IMR-90 (cell line): ENCODE results near the gene VPS41. TPM values are rescaled to one million over a fixed set of nuclear protein-coding genes. Genes with fewer than 3 reads are reported as not detected.

Experiments used
- ATAC-seq: fragments of 200-7000 bp; cut with Tn5 transposase; 2 replicates; pipeline ENCODE4 v1.9.1; 2020; ENCODE audit warnings: low read depth, mild to moderate bottlenecking, moderate library complexity
- BruUV-seq: library from RNA; stranded (reverse); fragments of 400-500 nt; replicated peaks from 2 replicates; lab custom pipeline; 2021; lab: Mats Ljungman, UMichigan
- CTCF ChIA-PET: fragments of 300-600 bp; formaldehyde crosslinking; extraction: SDS; loops from one replicate; lab custom pipeline; 2021; ENCODE audit warnings: antibody characterized with exemption; lab: Yijun Ruan, JAX
- POLR2A ChIA-PET: fragments of 300-600 bp; sonication (Branson Sonifier 250); formaldehyde crosslinking; loops from one replicate; lab custom pipeline; 2022; ENCODE audit warnings: antibody characterized with exemption; ENCODE audit not compliant: unreplicated experiment; lab: Charles Lee
- DNase-seq: peaks from one replicate; pipeline ENCODE4 v3.0.0; 2013
- H2AFZ ChIP-seq: replicated peaks from 2 replicates; pipeline ENCODE3; 2013; ENCODE audit warnings: low read length, mild to moderate bottlenecking; ENCODE audit not compliant: poor library complexity
- H2AK5ac ChIP-seq: 2 replicates; pipeline ENCODE4 v1.6.1; 2013; ENCODE audit warnings: low read depth, low read length, inconsistent platforms
- H2AK9ac ChIP-seq: replicated peaks from 2 replicates; pipeline ENCODE3; 2013; ENCODE audit warnings: mild to moderate bottlenecking, low read depth, low read length, moderate library complexity; ENCODE audit not compliant: poor library complexity
- H2BK120ac ChIP-seq: 2 replicates; pipeline ENCODE4 v1.6.1; 2013; ENCODE audit warnings: low read depth, low read length, inconsistent platforms
- H2BK15ac ChIP-seq: 3 replicates; pipeline ENCODE4 v1.6.1; 2013; ENCODE audit warnings: low read depth, low read length, inconsistent platforms
- H2BK20ac ChIP-seq: 2 replicates; pipeline ENCODE4 v1.6.1; 2013; ENCODE audit warnings: low read depth, mild to moderate bottlenecking, inconsistent platforms, low read length, moderate library complexity
- H2BK5ac ChIP-seq: 2 replicates; pipeline ENCODE4 v1.6.1; 2013; ENCODE audit warnings: mild to moderate bottlenecking, low read depth, low read length, inconsistent platforms; ENCODE audit not compliant: poor library complexity, severe bottlenecking
- H3K14ac ChIP-seq: replicated peaks from 2 replicates; pipeline ENCODE4 v1.6.1; 2013; ENCODE audit warnings: low read depth, low read length, inconsistent platforms
- H3K18ac ChIP-seq: 2 replicates; pipeline ENCODE4 v1.6.1; 2013; ENCODE audit warnings: low read depth, low read length, control low read depth
- H3K23ac ChIP-seq: 2 replicates; pipeline ENCODE4 v1.6.1; 2013; ENCODE audit warnings: low read depth, low read length, inconsistent platforms
- H3K27ac ChIP-seq: 2 replicates; pipeline ENCODE4 v1.5.1; 2013; ENCODE audit warnings: mild to moderate bottlenecking, control low read depth, low read length; ENCODE audit not compliant: insufficient read depth
- H3K27me3 ChIP-seq: 2 replicates; pipeline ENCODE4 v1.6.1; 2013; ENCODE audit warnings: low read length; ENCODE audit not compliant: control insufficient read depth, insufficient read depth
- H3K36me3 ChIP-seq: 2 replicates; pipeline ENCODE4 v1.6.1; 2013; ENCODE audit warnings: low read length, mixed read lengths; ENCODE audit not compliant: control insufficient read depth, insufficient read depth
- H3K4ac ChIP-seq: 2 replicates; pipeline ENCODE4 v1.6.1; 2013; ENCODE audit warnings: low read depth, low read length, inconsistent platforms
- H3K4me1 ChIP-seq: 2 replicates; pipeline ENCODE4 v1.6.1; 2013; ENCODE audit warnings: low read length, mixed read lengths; ENCODE audit not compliant: control insufficient read depth, insufficient read depth
- H3K4me2 ChIP-seq: 2 replicates; pipeline ENCODE4 v1.6.1; 2013; ENCODE audit warnings: low read depth, mild to moderate bottlenecking, control low read depth, low read length, moderate library complexity
- H3K4me3 ChIP-seq: 2 replicates; pipeline ENCODE4 v1.5.1; 2013; ENCODE audit warnings: low read depth, mild to moderate bottlenecking, control low read depth, low read length, moderate library complexity; ENCODE audit not compliant: insufficient read depth
- H3K56ac ChIP-seq: 2 replicates; pipeline ENCODE4 v1.6.1; 2013; ENCODE audit warnings: low read length, inconsistent platforms; ENCODE audit not compliant: insufficient read depth; ENCODE audit errors: extremely low read depth
- H3K79me1 ChIP-seq, 2 experiments: 2 replicates each; pipeline ENCODE4 v1.6.1; 2013; ENCODE audit warnings: low read length in 2 of 2, inconsistent platforms in 1 of 2, low read depth in 1 of 2
- H3K9ac ChIP-seq: 2 replicates; pipeline ENCODE4 v1.6.1; 2013; ENCODE audit warnings: low read depth, low read length, control low read depth
- H3K9me1 ChIP-seq: 2 replicates; pipeline ENCODE4 v1.6.1; 2013; ENCODE audit warnings: low read length, inconsistent platforms; ENCODE audit not compliant: insufficient read depth
- H3K9me3 ChIP-seq: 2 replicates; pipeline ENCODE4 v1.6.1; 2013; ENCODE audit warnings: low read length; ENCODE audit not compliant: control insufficient read depth, insufficient read depth
- H4K20me1 ChIP-seq: 2 replicates; pipeline ENCODE4 v1.6.1; 2013; ENCODE audit warnings: low read length, inconsistent platforms; ENCODE audit not compliant: insufficient read depth
- H4K5ac ChIP-seq: 2 replicates; pipeline ENCODE4 v1.6.1; 2013; ENCODE audit warnings: mild to moderate bottlenecking, low read depth, low read length, control low read depth
- H4K8ac ChIP-seq, 2 experiments: 2 replicates each; pipeline ENCODE4 v1.6.1; 2013; ENCODE audit warnings: low read depth in 2 of 2, low read length in 2 of 2, control low read depth in 1 of 2, inconsistent platforms in 1 of 2
- H4K91ac ChIP-seq: 2 replicates; pipeline ENCODE4 v1.6.1; 2013; ENCODE audit warnings: low read depth, low read length, inconsistent platforms; ENCODE audit not compliant: insufficient read depth
- CEBPB ChIP-seq: IDR thresholded peaks from 2 replicates; pipeline ENCODE4 v1.6.1; 2012; ENCODE audit warnings: low read depth, low read length, improper control_type of control experiment
- MAFK ChIP-seq: IDR thresholded peaks from 2 replicates; pipeline ENCODE4 v1.6.1; 2012; ENCODE audit warnings: low read depth, low read length, improper control_type of control experiment
- MAZ ChIP-seq: IDR thresholded peaks from 2 replicates; pipeline ENCODE4 v1.6.1; 2012; ENCODE audit warnings: low read depth, mild to moderate bottlenecking, low read length, improper control_type of control experiment, moderate library complexity, borderline replicate concordance
- MXI1 ChIP-seq: IDR thresholded peaks from 2 replicates; pipeline ENCODE4 v1.6.1; 2012; ENCODE audit warnings: low read depth, mild to moderate bottlenecking, low read length, moderate library complexity, borderline replicate concordance
- NFE2L2 ChIP-seq: fragments of 150-350 bp; IDR thresholded peaks from 2 replicates; pipeline ENCODE4 v1.6.1; 2016; ENCODE audit warnings: low read depth, mild to moderate bottlenecking, low read length
- WGBS, 2 experiments: methylation state at CpG; one replicate each; pipeline versions ENCODE4 v1.1.5 to v1.1.7; 2013; ENCODE audit warnings: missing lambda C conversion rate in 2 of 2; ENCODE audit not compliant: insufficient read length in 1 of 2; ENCODE audit errors: extremely low coverage in 2 of 2; 5-methylcytosine and 5-hydroxymethylcytosine counted together
- dilution Hi-C: fragments of 300-500 bp; cut with HindIII; formaldehyde crosslinking; loops from one replicate; pipeline ENCODE4 v1.14.3; 2018; ENCODE audit warnings: low sequenced_read_pairs; ENCODE audit not compliant: unreplicated experiment
- in situ Hi-C: fragments of 300-500 bp; cut with MboI; formaldehyde crosslinking; loops from 3 replicates; pipeline ENCODE4 v1.14.3; 2019; ENCODE audit warnings: low sequenced_read_pairs, inconsistent platforms, mixed read lengths
- intact Hi-C: fragments of 100-400 bp; cut with micrococcal nuclease; formaldehyde crosslinking; loops from 2 replicates; pipeline ENCODE4 v1.10.0; 2022
- polyA plus RNA-seq, 3 experiments: library from polyadenylated mRNA; depleted of rRNA; stranded (reverse); fragments of >200 nt; gene quantifications; 2 replicates each; pipeline ENCODE4 v1.2.3, GENCODE V29; 2012; ENCODE audit warnings: low replicate concordance in 1 of 3
- total RNA-seq: library from RNA; depleted of rRNA; stranded (reverse); fragments of >200 nt; gene quantifications from 2 replicates; pipeline ENCODE4 v1.2.3, GENCODE V29; 2012

The VPS41 gene
- total and polyA plus RNA-seq, 2 of the 4 experiments (the other 2 are of a cell fraction) = 16.0 to 28.0 TPM

DNA sequence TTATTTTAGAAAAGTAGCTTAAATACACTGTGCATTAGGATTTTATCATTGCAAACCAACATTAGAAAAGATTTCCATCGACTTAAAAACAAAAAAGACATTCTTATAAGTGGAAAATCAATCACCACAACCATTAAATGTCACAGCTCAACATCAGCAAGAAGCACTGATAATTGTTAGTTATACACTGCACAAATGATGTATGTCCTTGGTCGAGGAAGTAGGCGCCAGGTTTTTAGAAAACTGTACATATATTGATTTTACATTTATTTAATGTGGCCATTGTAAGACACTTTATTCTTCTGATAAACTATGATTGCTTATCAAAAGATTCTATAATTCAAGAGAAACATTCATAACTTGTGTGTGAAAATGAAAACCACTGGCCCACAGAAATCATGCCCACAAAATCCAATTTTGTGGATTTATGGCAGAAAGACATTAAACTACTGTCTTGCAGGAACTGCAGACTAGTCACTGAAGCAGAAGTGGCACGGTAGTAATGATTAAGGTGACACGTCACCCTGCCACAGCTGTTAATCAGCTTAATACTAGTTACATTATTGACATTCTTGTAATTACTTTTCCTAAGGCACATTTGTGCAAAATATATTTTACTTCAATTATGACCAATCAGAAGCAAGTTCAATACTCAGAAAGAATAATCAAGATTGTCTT is 79.4 kb downstream of the VPS41 start:
- Histone ChIP-seq H3K36me3 (no peaks in the 10 kb centered on the region), H3K14ac (no peak overlapping the region), H2BK15ac (no peak overlapping the region), H3K27me3 (no peaks in the 10 kb centered on the region), H3K9me1 (peaks cover 3% of the 10 kb centered on the region; the same call in 1 of the 2 replicates), H2AFZ (no peak overlapping the region), H3K56ac (no peak overlapping the region), H2AK9ac (no peak overlapping the region), H4K8ac (no peak overlapping the region), H3K23ac (no peak overlapping the region), H4K91ac (no peak overlapping the region), H3K18ac (no peak overlapping the region), H3K9ac (no peak overlapping the region), H4K5ac (no peak overlapping the region), H3K4me3 (no peak overlapping the region), H2BK20ac (no peak overlapping the region), H3K4me1 (peaks cover 4% of the 10 kb centered on the region; the same call in 1 of the 2 replicates), H2BK5ac (no peak overlapping the region), H3K79me1 (no peaks in the 10 kb centered on the region; a peak in 1 of 4 replicates), H3K4me2 (no peak overlapping the region), H3K4ac (no peak overlapping the region), H4K20me1 (no peaks in the 10 kb centered on the region), H3K9me3 (no peaks in the 10 kb centered on the region), H2BK120ac (no peak overlapping the region), H2AK5ac (no peak overlapping the region), H3K27ac (no peak overlapping the region)
- BruUV-seq = no TSS peak
- intact Hi-C loops = no loop called here
- ChIA-PET POLR2A (no interaction called here), CTCF (no interaction called here)
- TF ChIP-seq MAZ (no peak), NFE2L2 (no peak), MXI1 (no peak), CEBPB (no peak), MAFK (no peak)
- dilution Hi-C loops = no loop called here
- no CpG with 5 or more reads among the region's 5 CpGs for WGBS, 2 experiments
- DNase-seq (no peak), ATAC-seq (no peak)
- in situ Hi-C loops = loop anchor here (25.0 kb wide), 1 partner anchor 908 kb away; no protein-coding TSS in a partner anchor
